Mesenteric fat pad (tissue), 1 donor: ENCODE data around the gene UGT1A7. TPM values are rescaled to one million over a fixed set of nuclear protein-coding genes. Genes with fewer than 3 reads are reported as not detected.

Source experiments
- DNase-seq: peaks from one replicate; pipeline ENCODE4 v3.0.0-alpha.2; 2020; ENCODE audit warnings: low spot score
- total RNA-seq: library from RNA; stranded (reverse); fragmentation: NEBNext Ultra II Directional; extraction: Animal tissue kit (Norgen Biotek cat#: 25700); gene quantifications from one replicate; pipeline ENCODE4 v1.2.1, GENCODE V29; 2021
- donor health status: DM: yes; HTN: yes; CAD: no.

Gene UGT1A7
- total RNA-seq, 1 donor from 2014 or later, result 0.80 TPM

DNA sequence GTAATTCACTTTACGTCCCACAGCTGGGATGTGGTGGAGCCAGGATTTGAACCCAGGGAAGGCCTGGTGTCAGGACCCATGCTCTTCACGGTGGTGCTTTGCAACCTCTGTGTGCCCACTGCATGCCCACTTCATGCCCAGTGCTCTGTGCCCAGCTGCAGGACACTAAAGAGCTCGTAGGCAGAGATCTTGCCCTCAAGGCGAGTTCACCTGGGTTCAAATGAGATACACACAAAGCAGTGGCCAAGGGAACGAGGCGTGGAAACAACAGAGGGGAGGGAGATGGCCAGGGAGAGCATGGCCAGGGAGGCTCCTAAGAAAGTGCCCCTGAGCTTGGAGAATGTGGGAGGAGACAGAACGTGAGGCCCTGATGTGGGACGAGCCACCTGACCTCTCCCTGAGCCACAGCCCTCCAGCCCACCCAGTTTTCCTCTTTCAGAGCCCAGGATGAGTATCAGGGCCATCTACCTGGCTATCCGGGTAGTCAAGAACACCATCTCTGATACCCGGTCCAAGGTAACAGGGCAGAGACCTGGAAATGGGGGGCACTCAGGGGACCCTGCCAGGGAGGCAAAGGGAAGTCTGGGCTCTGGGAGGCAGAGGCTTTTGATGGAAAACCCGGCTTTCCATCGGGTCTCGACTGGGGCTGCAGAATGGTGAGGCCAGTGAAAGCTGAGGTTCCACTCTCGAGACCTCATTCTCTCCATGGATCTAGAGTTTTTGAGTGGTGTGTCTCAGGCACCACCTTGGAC, 116.8 kb downstream of the UGT1A7 start:
- DNase-seq, result peak; percentile 79

DNA sequence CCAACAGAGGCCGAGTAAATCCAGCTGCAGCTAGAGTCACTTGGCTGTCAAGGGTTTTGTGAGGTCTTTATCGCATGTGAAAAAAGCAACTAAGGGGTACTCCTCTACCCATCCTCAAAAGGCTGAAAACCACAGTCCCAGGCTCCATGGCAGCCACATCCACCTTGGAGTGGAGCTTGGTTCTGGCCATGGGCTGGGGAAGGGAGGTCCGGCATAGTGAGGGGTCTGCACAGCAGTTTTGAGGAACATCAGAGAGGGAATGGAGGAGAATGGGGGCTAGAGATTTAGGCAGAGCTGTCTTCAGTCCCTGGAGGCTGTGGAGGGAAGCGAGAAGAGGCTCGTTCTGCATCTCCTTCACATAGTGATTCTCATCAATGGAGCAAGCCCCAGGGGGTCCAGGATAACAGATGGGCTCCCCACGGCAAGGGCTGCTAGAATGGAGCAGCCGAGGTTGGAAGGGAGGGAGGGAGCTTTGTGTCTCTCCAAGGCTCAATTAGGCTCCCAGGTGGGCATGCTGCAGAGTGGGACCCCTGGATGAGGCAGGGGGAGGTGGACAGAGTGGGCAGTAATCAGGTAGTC, 117.5 kb downstream of the UGT1A7 start:
- peak; percentile 37 for DNase-seq

DNA sequence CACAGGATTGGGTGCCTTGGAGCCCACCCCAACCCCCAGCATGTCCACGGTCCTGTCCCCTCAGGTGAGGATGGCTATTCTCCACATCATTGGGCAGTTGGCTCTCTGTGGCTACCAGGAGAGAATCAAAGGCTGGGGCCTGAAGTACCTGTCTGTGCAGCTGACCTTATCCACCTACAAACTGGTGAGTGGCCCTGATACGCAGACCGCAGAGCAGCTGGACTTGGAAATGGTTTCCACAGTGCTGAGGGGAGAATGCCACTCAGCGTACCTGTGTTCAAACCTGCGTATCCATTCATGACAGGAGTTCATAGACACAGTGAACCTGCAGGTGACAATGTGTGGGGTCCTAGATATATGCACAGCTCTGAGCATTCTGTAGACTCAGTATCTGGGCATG, 118.0 kb downstream of the UGT1A7 start:
- peak; percentile 28 for DNase-seq

DNA sequence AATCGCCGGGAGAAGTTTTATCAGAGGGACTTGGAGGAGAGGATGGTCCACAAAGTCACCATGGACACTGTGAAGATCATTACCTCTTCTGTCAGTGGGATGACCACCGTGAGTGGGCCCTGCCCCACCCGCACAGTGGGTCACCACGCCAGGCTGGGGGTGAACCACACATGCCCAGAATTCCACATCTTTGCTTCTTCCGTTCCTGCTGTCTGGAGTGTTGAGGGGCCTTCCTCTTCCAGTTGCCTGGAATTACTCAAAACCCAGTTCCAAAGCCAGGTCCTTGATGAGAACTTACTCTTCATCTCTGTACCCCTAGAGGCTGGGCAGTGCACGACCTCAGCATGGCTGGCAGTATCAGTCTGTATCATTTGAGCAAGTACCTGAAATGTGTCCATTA, 118.5 kb downstream of the UGT1A7 start:
- DNase-seq, result peak; percentile 53

DNA sequence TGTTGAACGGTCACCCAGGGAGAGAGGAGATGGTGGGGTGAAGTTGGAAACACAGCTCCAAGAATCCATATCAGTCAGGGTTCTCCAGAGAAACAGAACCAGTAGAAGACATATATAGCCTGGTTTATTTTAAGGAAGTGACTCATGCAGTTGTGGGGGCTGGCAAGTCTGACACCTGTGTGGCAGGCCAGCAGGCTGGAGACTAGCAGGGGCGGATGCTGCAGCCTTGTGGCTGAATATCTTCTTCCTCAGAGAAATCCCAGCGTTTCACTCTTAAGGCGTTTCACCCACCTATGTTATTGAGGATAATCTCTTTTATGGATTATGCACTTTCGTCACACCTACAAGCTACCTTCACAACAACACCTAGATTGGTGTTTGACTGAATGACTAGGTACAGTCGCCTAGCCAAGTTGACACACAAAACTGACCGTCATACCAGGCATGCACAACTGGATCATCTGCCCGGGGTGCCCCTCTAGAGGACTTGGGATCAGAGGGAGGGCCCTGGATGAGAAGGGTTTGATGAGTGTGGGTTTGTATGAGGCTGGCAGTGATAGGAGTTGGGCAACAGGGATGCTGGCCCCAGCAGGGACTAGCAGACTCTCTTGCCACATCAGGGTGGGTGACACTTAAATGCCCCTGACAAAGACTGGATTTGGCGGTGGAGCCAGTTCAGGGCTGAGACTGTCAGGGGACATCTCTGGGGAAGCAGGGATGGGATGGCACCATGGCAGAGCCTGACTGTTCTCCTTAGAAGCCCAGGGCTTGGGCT, 119.8 kb downstream of the UGT1A7 start:
- peak; percentile 76 for DNase-seq

DNA sequence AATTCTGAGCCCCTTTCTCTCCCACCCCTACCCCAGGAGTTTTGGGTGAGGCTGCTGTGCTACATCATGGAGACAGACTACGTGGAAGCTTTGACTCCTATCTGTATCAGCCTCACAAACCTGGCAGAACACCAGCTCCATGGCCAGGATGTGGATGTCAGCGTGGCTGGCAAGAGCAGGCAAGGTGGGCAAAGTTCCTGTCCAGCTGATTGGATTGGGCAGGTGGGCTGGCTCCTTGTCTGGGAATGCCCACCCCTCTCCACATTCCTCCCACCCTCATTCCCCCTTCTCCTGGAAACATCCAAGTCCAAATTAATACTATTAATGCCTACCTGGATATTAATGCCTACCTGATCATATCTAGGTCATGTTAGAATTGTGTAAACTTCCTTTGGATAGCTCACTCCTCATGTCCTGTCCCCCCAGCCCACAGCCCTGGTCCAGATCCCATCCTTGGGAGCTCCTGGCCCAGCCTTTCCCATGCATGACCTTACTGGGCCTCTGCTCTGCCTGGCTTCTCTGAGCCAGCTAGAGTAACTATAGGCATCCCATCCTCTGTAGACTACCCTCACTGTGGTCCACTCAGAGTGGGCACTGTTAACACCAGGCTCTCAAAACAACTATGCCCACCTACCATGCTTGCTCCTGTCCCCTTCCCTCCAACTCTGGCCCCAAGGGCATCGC, 120.6 kb downstream of the UGT1A7 start:
- DNase-seq, result peak; percentile 53

DNA sequence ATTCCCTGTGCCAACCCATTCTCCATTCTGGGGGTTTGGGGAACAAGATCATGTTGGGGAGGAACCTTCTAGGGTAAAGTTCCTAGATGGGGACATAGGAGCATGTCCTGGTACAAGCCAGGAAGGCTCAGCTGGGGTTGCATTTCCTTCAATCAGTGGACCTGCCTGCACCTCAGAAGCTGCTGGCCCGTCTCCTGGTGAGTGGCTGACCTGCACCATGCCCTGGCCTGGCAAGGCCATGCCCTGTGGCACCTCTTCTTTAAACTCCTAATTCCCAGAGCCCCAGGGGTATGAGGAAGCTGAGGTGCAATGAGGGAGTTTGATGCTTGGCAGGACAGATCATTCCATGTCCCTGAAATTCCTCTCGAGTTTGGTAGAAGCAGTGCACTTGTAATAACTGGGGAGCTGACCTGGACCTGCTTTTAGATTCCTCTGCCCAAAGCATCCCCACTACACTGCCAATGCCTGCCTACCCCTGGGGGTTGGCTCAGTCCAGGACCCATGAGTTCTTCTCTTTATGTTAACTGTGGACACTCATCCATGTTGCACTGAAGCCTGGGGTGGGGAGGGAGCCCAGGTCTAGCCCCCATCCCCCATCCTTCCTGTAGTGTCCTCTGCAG, 121.7 kb downstream of the UGT1A7 start:
- peak; percentile 55 for DNase-seq

DNA sequence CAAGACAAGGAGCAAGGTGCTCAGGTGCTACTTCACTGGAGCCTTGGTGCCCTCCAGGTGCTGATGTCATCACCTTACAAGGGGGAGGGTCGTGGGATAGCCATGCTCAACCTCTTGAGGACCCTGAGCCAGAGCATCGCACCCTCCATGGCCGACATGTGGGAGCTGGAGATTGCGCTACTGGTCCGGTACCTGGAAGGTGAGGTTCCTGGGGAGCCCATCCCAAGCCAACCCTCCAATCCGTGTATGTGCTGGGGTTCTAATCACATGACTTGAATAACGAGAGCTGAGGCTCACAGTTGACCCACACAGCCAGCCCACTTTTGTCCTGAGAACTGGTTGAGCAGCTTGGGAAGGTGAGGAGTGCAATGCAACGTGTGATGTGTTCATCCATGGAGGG, 122.3 kb downstream of the UGT1A7 start:
- DNase-seq, result peak; percentile 55

DNA sequence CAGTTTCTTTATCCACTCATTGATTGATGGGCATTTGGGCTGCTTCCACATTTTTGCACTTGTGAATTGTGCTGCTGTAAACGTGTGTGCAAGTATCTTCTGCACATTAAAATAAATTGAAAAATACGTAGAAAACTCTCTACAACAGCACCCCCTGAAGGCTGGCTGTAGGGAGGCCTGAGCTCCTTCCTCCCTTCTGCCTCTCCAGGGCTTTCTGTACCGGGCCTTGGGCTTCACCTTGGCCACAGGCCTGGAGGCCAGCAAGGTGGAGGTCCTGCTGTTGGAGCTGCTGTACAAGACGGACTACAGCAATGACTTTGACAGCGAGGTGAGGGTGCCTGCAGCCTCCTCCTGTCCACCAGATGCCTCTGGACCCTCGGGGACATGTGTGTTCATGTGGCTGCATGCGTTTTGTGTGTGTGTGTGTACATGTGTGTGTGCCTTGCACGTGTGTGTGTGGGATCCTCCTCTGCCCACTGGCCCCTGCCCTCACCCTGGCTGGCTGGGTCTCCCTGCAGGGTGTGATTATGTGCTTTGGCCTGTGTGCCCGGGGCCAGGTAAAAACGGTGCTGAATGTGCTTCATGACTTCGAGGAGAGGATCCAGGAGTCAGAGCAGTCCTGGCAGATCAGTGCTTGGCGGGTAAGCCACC, 125.6 kb downstream of the UGT1A7 start:
- DNase-seq, result peak; percentile 73

DNA sequence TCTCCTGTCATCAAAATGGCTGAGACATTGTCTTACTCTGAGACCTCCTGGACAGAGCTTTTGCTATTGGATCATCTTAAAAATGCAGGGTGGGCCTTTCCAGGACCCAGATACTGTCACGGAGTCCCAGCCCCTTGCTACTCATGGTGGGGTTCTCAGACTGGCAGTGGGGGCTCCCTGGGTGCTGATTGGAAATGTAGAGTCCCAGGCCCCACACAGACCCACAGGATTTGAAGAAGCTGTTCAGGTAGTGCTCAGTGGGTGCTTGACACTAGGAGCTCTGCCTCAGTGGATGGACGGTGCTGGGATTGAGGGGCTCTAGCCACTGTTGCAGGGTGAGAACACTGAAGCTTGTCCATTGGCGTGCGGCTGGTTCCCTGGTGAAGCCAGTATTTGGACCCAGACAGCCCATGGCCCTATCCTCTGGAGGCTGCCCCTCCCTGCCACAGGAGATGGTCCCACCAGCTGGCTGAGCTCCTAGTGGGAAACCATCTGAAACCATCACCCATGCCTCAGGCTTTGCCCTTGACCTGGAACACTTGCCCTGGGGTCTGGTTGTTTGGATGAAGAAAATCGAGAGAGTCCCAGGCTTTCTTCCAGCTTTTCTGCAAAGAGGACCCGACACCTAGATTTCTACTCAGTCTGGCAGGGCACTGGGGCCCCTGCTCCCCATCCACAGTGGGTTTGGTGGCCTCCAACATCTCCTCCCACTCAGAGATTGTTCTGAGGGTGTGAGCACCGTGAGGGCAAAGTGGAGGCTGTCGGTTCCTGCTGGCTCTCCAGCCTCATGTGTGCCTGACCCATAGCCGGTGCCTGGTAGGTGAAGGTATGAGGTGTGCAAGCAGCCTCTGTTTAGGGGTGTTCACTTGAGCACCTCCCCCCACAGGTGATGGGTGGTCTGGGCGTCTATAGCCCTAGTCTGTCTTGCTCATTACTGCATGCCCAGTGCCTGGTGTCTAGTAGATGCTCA, 126.5 kb downstream of the UGT1A7 start:
- peak; percentile 62 for DNase-seq

DNA sequence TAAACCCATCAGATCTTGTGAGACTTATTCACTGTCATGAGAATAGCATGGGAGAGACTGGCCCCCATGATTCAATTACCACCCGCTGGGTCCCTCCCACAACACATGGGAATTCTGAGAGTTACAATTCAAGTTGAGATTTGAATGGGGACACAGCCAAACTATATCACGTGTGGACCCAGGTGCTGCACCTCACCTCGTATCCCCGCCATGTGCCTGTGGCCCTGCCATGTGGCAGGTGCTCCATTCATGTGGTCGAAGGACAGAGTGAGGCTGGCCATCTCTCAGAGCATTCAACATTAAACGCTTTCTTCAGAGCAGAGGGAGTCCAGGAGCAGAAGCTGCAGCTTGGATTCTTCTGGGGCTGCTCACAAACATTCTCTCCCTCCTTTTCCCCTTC, 128.7 kb downstream of the UGT1A7 start:
- DNase-seq, result no peak

DNA sequence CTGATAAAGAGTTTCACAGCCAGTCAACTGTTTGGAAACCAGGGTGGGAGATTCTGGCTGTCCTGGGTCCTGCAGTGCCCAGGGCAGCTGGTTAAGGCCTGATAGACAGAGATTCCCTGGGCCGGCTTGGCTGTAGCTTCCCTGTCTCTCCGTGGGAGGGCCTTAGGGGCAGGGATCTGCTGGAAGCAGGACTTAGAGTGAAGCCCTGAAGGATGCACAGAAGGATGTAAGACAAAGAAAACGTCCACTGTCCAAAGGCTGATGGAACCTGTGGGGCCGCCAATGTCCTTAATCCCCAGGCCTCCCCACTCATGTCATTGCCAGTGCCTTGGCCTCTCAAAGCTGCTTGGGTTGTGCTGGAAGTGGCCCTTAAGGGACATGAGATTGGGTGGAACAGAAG, 129.4 kb downstream of the UGT1A7 start:
- no peak for DNase-seq

DNA sequence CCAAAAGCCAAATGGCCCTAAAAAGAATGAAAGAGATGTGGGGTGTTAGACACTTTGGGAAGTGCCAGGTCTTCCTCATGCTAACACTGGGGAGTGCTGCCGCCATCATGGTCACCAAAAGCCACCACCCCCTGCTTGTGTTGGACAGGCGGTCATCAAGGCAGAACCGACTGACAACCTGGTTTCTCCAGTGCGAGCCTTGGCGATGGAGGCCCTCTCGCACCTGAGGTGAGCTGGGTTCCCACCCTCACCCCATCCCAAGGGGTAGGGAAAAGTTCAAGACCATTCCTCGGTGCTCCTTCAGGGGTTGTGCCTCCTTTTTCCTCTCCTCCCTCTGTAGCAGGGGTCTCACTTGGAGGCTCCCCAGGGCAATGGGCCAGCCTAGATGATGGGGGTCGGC, 130.0 kb downstream of the UGT1A7 start:
- DNase-seq, result peak; percentile 77

DNA sequence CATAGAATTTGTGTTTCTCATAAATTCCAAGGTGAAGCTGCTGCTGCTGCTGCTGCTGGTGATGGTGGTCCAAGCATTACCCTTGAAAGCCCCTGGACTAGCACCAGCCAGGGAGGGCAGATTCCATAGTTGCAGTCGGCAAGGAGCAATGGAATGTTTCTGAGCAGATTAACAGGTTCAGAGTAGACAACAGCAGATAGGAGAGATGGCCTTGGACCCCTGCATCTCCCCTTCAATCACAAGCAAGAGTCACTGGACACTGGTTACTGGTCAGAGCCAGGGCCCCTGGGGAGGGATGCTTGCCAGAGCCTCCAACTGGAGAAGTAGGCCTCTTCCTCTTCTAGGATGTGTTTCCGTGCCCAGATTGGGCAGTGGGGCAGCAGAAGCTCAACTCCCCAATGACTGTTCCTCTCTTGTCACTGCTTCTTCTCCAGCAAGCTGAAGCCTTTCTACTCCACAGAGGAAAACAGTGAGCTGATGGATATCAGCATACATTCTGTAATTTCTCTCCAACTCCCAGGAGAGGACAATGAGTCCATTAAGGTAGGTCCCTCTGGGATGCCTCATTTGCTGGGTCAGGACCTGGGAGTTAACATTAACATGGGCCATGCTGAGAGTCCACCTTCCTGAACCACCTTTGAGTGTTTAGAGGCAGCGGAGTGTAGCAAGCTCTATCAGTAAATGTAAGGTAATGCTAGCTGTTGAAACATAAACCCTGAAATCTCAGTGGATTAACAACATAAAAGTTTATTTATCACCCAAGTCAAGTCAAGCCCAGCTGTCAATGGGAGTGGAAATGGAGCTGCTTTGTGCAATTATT, 131.7 kb downstream of the UGT1A7 start:
- peak; percentile 28 for DNase-seq

DNA sequence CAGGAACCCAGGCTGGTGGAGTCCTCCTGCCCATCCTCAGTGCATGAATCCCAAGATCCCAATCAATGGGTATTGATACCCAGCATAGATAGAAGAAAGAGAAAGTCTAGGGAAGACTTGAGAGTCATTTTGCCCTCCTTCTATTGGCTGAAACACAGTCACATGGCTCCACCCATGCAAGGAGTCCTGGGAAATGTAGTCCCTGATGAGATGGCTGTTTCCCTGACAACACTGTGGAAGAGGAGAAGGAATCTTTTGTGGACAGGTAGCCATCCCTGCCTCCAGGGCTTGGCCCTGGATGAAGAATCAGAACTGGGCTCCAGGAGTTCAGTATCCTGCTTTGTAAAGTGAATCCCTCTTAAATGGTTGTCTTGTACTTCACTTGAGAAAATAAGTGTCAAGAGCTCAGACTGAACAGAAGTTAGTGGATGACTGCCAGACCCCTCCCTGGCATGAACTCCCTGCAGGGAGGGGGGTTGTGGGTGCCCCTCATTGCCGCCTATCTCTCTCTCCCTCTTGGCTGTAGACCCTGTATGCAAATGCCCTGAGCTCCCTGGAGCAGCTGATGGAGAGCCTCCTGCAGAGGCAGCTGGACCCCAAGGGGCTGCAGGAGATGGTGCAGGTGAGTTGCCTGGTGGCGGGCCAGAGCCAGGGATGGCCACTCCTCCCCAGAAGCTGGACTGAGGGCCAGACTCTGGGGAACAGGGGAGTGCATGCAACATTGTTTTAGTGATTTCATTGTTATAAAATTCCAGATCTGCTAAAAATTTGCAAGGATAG, 132.5 kb downstream of the UGT1A7 start:
- peak; percentile 76 for DNase-seq

DNA sequence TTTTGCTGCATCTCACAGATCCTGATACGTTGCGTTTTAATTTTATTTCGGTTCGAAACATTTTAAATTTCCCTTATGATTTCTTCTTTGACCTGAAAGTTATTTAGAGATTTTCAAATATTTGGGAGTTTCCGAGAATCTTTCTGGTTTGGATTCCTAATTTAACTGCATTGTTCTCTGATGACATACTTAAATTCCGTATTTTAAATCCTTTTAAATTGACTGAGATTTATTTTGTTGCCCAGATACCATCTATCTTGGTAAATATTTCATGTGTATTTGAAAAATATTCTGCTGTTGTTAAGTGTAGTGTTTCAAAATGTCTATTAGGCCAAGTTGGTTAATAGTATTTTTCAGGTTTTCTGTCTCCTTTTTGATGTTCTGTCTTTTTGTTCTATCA, 134.2 kb downstream of the UGT1A7 start:
- no peak for DNase-seq

DNA sequence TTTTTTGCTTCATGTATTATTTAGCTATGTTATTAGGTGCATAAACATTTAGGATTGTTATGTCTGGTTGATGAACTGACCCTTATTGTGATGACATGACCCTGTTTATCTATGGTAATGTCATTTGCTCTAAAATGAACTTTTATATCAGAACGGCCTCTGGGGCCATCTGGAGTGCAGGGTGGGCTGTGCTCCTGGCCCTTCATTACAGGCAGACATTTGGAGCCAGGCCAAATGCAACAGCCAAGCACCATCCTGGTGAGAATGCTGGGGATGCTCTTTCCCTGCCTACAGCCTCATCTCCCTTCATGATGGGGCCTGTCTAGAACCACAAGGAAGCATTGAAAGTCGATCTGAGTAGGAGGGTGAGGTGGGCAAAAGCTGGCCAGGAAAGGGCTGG, 134.6 kb downstream of the UGT1A7 start:
- no peak for DNase-seq

DNA sequence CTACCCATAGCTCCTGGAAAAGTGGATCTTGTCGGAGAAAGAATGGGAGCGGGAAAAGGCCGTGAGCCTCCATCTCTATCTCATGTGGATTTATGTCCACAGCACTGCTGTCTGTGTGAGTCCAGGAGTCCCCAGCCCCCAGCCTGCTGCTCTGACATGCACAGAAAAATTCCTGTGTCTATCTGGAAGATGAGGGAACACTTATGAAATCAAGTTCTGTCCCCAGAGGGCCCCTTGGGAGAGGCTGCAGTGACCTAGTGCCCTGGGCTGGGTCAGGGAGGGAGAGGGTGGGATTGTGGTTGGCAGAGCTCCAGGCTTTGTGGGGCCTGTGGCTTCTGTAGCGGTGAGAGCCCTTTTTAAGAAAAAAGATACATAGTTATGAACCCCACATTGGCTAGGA, 135.1 kb downstream of the UGT1A7 start:
- DNase-seq, result no peak
